ENCODE data around the gene EIF4E3.

DNA sequence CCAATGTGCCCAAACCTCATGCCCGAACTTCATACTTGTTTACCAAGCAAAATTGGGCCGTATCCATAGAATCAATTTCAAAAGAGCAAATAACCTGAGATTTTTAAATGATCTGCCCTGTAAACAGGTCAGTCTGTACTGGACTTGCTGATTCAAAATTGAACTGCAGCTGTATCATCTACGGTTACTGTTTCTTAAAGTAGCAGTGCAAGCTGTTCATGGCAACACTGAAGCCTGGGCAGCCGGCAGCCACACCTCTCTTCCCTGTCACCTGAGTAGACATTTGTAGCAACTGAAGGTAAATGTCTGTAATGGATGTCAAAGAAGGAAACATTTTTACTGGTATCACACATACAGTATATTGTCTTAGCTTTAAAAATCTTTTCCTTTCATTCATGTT, 10.6 kb downstream of the EIF4E3 start:
- TF ChIP-seq POLR2A (IDR thresholded peaks at IDR 0.05; ENCODE audit: low read depth) = no peak
- TF ChIP-seq, protein P1, sequence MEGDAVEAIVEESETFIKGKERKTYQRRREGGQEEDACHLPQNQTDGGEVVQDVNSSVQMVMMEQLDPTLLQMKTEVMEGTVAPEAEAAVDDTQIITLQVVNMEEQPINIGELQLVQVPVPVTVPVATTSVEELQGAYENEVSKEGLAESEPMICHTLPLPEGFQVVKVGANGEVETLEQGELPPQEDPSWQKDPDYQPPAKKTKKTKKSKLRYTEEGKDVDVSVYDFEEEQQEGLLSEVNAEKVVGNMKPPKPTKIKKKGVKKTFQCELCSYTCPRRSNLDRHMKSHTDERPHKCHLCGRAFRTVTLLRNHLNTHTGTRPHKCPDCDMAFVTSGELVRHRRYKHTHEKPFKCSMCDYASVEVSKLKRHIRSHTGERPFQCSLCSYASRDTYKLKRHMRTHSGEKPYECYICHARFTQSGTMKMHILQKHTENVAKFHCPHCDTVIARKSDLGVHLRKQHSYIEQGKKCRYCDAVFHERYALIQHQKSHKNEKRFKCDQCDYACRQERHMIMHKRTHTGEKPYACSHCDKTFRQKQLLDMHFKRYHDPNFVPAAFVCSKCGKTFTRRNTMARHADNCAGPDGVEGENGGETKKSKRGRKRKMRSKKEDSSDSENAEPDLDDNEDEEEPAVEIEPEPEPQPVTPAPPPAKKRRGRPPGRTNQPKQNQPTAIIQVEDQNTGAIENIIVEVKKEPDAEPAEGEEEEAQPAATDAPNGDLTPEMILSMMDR (IDR thresholded peaks at IDR 0.05) = no peak

Measured in esophagus muscularis mucosa (tissue), 3 donors.